K562 (cell line): Measurements from ENCODE around the gene RAE1. TPM values are rescaled to one million over a fixed set of nuclear protein-coding genes. Genes with fewer than 3 reads are reported as not detected.

Experiments
- ZNF124 ChIP-seq: sonication (generic); formaldehyde crosslinking; IDR thresholded peaks from 2 replicates; pipeline ENCODE4 v1.8.1; 2022; ENCODE audit warnings: missing genetic modification reagents
- ZNF318 ChIP-seq, 2 experiments: fragments of 450-650 bp; IDR thresholded peaks; 2 replicates each; pipeline ENCODE4 v1.6.1; 2016; ENCODE audit warnings: mild to moderate bottlenecking in 2 of 2, borderline replicate concordance in 1 of 2, low read depth in 1 of 2, moderate library complexity in 1 of 2
- ZNF347 ChIP-seq: fragments of 450-650 bp; formaldehyde crosslinking; IDR thresholded peaks from 2 replicates; pipeline ENCODE4 v1.4.0; 2020; ENCODE audit warnings: low read depth, mild to moderate bottlenecking, moderate library complexity
- ZNF407 ChIP-seq: fragments of 450-650 bp; IDR thresholded peaks from 2 replicates; pipeline ENCODE4 v1.6.1; 2016; ENCODE audit warnings: low read depth
- ZNF561 ChIP-seq: fragments of 450-650 bp; formaldehyde crosslinking; conservative IDR thresholded peaks from 2 replicates; pipeline ENCODE4 v1.4.0; 2020; ENCODE audit warnings: mild to moderate bottlenecking, moderate library complexity
- ZSCAN32 ChIP-seq: fragments of 450-650 bp; formaldehyde crosslinking; IDR thresholded peaks from 2 replicates; pipeline ENCODE4 v1.4.0; 2020; ENCODE audit warnings: mild to moderate bottlenecking, moderate library complexity
- polyA plus RNA-seq, 8 experiments: library from polyadenylated mRNA; depleted of rRNA in 4 of 8; stranded (reverse) in 5 of 8; unstranded in 3 of 8; fragments of >200 nt; fragmentation: Nextera tagmentation in 2 of 8; fragmentation: Illumina TruSeq in 1 of 8; extraction: Ambion mirVana in 2 of 8; extraction: Trizol in 1 of 8; gene quantifications; 2 replicates each; pipeline versions ENCODE4 v1.2.1 to v1.2.3, GENCODE V29; 2011 to 2014; ENCODE audit warnings: inconsistent platforms in 1 of 8, missing spikeins in 1 of 8
- total RNA-seq, 7 experiments: library from RNA; depleted of rRNA in 6 of 7; stranded (reverse); fragments of >200 nt in 6 of 7; fragmentation: Illumina TruSeq in 2 of 7; extraction: Trizol in 2 of 7; gene quantifications; 2 replicates each; pipeline versions ENCODE4 v1.2.1 to v1.2.3, GENCODE V29; 2011 to 2021; ENCODE audit warnings: low replicate concordance in 1 of 7
- TF ChIP-seq, protein P1 (sequence below), 2 experiments: fragments of 450-650 bp; conservative IDR thresholded peaks; 2 replicates each; pipeline ENCODE4 v1.6.1; 2017; ENCODE audit warnings: mild to moderate bottlenecking in 2 of 2, moderate library complexity in 2 of 2

The RAE1 gene
- total and polyA plus RNA-seq, 9 of the 15 experiments (the other 6 are each of a cell fraction or from before 2014, with no cell fraction given): 33.7 to 248 (median 77.7) TPM

DNA sequence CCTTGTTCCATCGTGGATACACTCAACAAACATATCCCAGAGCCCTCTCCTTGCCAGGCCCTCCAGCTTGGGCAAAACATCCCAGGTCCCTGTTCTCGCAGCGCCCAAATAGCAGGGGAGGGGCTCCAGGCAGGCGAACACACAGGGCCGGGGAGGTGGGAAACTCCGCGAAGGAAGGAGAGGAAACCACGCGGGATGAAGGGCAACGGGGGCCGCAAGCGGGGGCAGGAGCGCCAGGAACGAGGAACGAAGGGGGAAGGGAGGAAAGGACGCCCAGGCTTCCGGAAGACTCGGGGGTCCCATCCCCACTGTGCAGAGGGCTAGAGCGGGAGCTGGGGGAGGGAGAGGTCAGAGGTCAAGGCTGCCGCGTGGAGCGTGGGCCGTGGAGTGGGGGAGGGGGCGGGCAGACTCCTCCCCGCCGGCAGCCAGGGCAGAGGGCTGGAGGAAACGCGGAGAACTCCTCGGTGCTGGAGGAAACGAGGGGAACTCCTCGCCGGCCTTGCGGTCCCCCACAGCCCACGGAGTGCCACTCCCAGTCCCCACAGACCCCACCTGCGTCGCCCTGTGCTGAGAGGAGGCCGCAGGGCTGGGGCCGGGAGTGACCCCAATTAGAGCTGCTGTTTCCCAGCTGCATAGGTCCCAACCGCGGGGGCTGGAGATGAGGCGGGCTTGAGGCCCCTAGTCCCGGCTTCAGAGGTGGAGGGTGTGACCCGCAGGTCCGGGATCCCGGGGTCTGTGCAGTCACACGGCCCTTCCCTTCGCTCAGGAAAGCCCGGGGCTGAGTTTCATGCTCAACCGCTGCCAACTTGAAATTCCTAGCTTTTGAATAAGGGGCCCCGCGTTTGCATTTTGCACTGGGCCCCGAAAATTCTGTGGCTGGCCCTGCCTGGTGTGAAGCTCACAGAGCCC, 38.9 kb downstream of the RAE1 start (continued):
- TF ChIP-seq ZNF318 (IDR thresholded peaks at IDR 0.05; ENCODE audit: borderline replicate concordance in 1 of 2, low read depth in 1 of 2): no peak
- TF ChIP-seq ZNF347 (CRISPR knock-in tag): no peak
- TF ChIP-seq ZSCAN32 (CRISPR knock-in tag): no peak
- TF ChIP-seq ZNF124 (CRISPR knock-in tag): no peak
- peak; percentile 15; the same call in 1 of the 2 replicates for TF ChIP-seq ZNF407
- peak; percentile 74; the same call in 1 of the 2 replicates for TF ChIP-seq ZNF561 (CRISPR knock-in tag)
- TF ChIP-seq, protein P1, sequence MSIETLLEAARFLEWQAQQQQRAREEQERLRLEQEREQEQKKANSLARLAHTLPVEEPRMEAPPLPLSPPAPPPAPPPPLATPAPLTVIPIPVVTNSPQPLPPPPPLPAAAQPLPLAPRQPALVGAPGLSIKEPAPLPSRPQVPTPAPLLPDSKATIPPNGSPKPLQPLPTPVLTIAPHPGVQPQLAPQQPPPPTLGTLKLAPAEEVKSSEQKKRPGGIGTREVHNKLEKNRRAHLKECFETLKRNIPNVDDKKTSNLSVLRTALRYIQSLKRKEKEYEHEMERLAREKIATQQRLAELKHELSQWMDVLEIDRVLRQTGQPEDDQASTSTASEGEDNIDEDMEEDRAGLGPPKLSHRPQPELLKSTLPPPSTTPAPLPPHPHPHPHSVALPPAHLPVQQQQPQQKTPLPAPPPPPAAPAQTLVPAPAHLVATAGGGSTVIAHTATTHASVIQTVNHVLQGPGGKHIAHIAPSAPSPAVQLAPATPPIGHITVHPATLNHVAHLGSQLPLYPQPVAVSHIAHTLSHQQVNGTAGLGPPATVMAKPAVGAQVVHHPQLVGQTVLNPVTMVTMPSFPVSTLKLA (conservative IDR thresholded peaks at IDR 0.05): peak; percentile 45 to 79; a peak in 3 of 4 replicates
